HT1080 (cell line): Measurements from ENCODE around the gene KANK3. TPM values are rescaled to one million over a fixed set of nuclear protein-coding genes. Genes with fewer than 3 reads are reported as not detected.
"Not testable (repeated sequence)": the region's sequence is repeated elsewhere in the genome, so short reads cannot be mapped to it uniquely, and the experiment has no call there.

Experiments
- DNase-seq: peaks from one replicate; pipeline ENCODE4 v3.0.0-alpha.2; 2015; ENCODE audit warnings: low read depth
- polyA plus RNA-seq, 2 experiments: library from polyadenylated mRNA; depleted of rRNA; stranded (reverse); fragments of >200 nt; gene quantifications; 2 replicates each; pipeline ENCODE4 v1.2.3, GENCODE V29; 2015
- total RNA-seq: library from RNA; depleted of rRNA; stranded (reverse); fragments of >200 nt; shearing (Covaris generic); gene quantifications from 2 replicates; pipeline ENCODE4 v1.2.3, GENCODE V29; 2014; rRNA removed

Gene KANK3
- total RNA-seq: not detected in 2 replicates
- polyA plus RNA-seq (2015; cell fraction: cytosol; rRNA removed): 0.28 and 0.49 TPM in 2 replicates
- 1.5 and 7.4 TPM in 2 replicates for polyA plus RNA-seq (2015; cell fraction: nucleus; rRNA removed)

- peak; percentile 70 for DNase-seq
These were observed at the start of gene KANK3 for GRCh38 chr19:8342684-8343482. Gene KANK3 (minus strand): TSS chr19:8343262. CDS start chr19:8337828, 5,434 bp downstream.

- DNase-seq: no peak
These were observed 49.0 kb upstream of the KANK3 start for GRCh38 chr19:8392017-8392591.

GRCh38 chr19:8391198-8392016, 48.3 kb upstream of the KANK3 start:
- no peak for DNase-seq

GRCh38 chr19:8390617-8390981, 47.5 kb upstream of the KANK3 start:
- peak; percentile 60 for DNase-seq

- DNase-seq: peak; percentile 100
These were observed 47.0 kb upstream of the KANK3 start, which contains the start of gene RAB11B for GRCh38 chr19:8389891-8390616. Gene RAB11B (plus strand): TSS chr19:8390360. CDS start chr19:8390417, 57 bp downstream.

GRCh38 chr19:8388612-8388958, 45.5 kb upstream of the KANK3 start:
- no peak for DNase-seq

- no peak for DNase-seq
These were observed 44.9 kb upstream of the KANK3 start for GRCh38 chr19:8387688-8388611.

- no peak for DNase-seq
These were observed 43.9 kb upstream of the KANK3 start for GRCh38 chr19:8386990-8387389.

GRCh38 chr19:8386419-8386818, 43.4 kb upstream of the KANK3 start:
- DNase-seq: not testable (repeated sequence)

GRCh38 chr19:8385566-8385965, 42.5 kb upstream of the KANK3 start:
- not testable (repeated sequence) for DNase-seq

- not testable (repeated sequence) for DNase-seq
These were observed 42.0 kb upstream of the KANK3 start for GRCh38 chr19:8385103-8385502.

- not testable (repeated sequence) for DNase-seq
These were observed 41.5 kb upstream of the KANK3 start for GRCh38 chr19:8384569-8384968.

- DNase-seq: not testable (repeated sequence)
These were observed 36.3 kb upstream of the KANK3 start for GRCh38 chr19:8379156-8379891.

GRCh38 chr19:8377598-8377997, 34.5 kb upstream of the KANK3 start:
- DNase-seq: no peak

GRCh38 chr19:8376373-8376974, 33.4 kb upstream of the KANK3 start:
- DNase-seq: not testable (repeated sequence)

- not testable (repeated sequence) for DNase-seq
These were observed 32.7 kb upstream of the KANK3 start for GRCh38 chr19:8375766-8376165.

- no peak for DNase-seq
These were observed 31.1 kb upstream of the KANK3 start for GRCh38 chr19:8373867-8374813.
